HepG2 (cell line): Measurements from ENCODE around the gene FARSB. TPM values are rescaled to one million over a fixed set of nuclear protein-coding genes. Genes with fewer than 3 reads are reported as not detected.

Experiments
- IRF2 ChIP-seq: IDR thresholded peaks from 2 replicates; pipeline ENCODE4 v1.6.1; 2018; ENCODE audit warnings: missing genetic modification reagents, missing compliant biosample characterization
- IRX3 ChIP-seq: sonication (generic); formaldehyde crosslinking; IDR thresholded peaks from 2 replicates; pipeline ENCODE4 v1.8.1; 2023; ENCODE audit warnings: mild to moderate bottlenecking, low read depth, missing genetic modification reagents, borderline replicate concordance
- KAT8 ChIP-seq: IDR thresholded peaks from 2 replicates; pipeline ENCODE4 v1.6.1; 2016; ENCODE audit warnings: missing genetic modification reagents, missing compliant biosample characterization
- MAF1 ChIP-seq: sonication (generic); formaldehyde crosslinking; IDR thresholded peaks from 2 replicates; pipeline ENCODE4 v1.5.0; 2020; ENCODE audit warnings: missing genetic modification reagents, borderline replicate concordance
- MXI1 ChIP-seq: IDR thresholded peaks from 3 replicates; pipeline ENCODE4 v1.6.1; 2012; ENCODE audit warnings: low read depth, low read length, inconsistent platforms, borderline replicate concordance
- POLR2A ChIP-seq, 2 experiments: IDR thresholded peaks; 2 replicates each; pipeline ENCODE4 v1.6.1; 2011; ENCODE audit warnings: low read depth in 2 of 2, low read length in 2 of 2, mild to moderate bottlenecking in 1 of 2, moderate library complexity in 1 of 2; ENCODE audit not compliant: insufficient read depth in 1 of 2
- RFX1 ChIP-seq: fragments of 450-650 bp; IDR thresholded peaks from 2 replicates; pipeline ENCODE4 v1.6.1; 2017
- RFXAP ChIP-seq: sonication (generic); formaldehyde crosslinking; IDR thresholded peaks from 2 replicates; pipeline ENCODE4 v1.4.0; 2020; ENCODE audit warnings: missing genetic modification reagents, borderline replicate concordance
- TCF7L2 ChIP-seq: IDR thresholded peaks from 2 replicates; pipeline ENCODE4 v1.6.1; 2011; ENCODE audit warnings: mild to moderate bottlenecking, low read depth, low read length, moderate library complexity
- ZFP62 ChIP-seq: sonication (generic); formaldehyde crosslinking; IDR thresholded peaks from 2 replicates; pipeline ENCODE4 v1.4.0; 2020; ENCODE audit warnings: missing genetic modification reagents
- ZNF317 ChIP-seq: sonication (generic); formaldehyde crosslinking; IDR thresholded peaks from 2 replicates; pipeline ENCODE4 v1.5.0; 2020; ENCODE audit warnings: mild to moderate bottlenecking, missing genetic modification reagents
- ZNF34 ChIP-seq: sonication (generic); formaldehyde crosslinking; IDR thresholded peaks from 2 replicates; pipeline ENCODE4 v1.4.0; 2020; ENCODE audit warnings: mild to moderate bottlenecking, missing genetic modification reagents, borderline replicate concordance
- ZNF350 ChIP-seq: sonication (generic); formaldehyde crosslinking; IDR thresholded peaks from 2 replicates; pipeline ENCODE4 v1.4.0; 2020; ENCODE audit warnings: mild to moderate bottlenecking, low read depth, missing genetic modification reagents, borderline replicate concordance
- ZNF431 ChIP-seq: sonication (generic); formaldehyde crosslinking; IDR thresholded peaks from 2 replicates; pipeline ENCODE4 v1.9.0; 2022; ENCODE audit warnings: missing genetic modification reagents, low read depth, mild to moderate bottlenecking, borderline replicate concordance
- ZNF607 ChIP-seq: sonication (generic); formaldehyde crosslinking; IDR thresholded peaks from 2 replicates; pipeline ENCODE4 v1.5.1; 2020; ENCODE audit warnings: missing genetic modification reagents, mild to moderate bottlenecking, borderline replicate concordance
- ZNF644 ChIP-seq: IDR thresholded peaks from 2 replicates; pipeline ENCODE4 v1.6.1; 2016; ENCODE audit warnings: low read depth
- ZNF720 ChIP-seq: sonication (generic); formaldehyde crosslinking; IDR thresholded peaks from 2 replicates; pipeline ENCODE4 v1.4.0; 2020; ENCODE audit warnings: missing genetic modification reagents
- polyA plus RNA-seq, 8 experiments: library from polyadenylated mRNA; depleted of rRNA in 3 of 8; stranded (reverse) in 7 of 8; unstranded in 1 of 8; fragments of >200 nt; fragmentation: Illumina TruSeq in 4 of 8; extraction: Trizol in 4 of 8; gene quantifications; 2 replicates each; pipeline versions ENCODE4 v1.2.1 to v1.2.3, GENCODE V29; 2011 to 2016; ENCODE audit warnings: low read depth in 4 of 8, missing spikeins in 1 of 8, mixed read lengths in 1 of 8; ENCODE audit not compliant: insufficient read depth in 1 of 8
- total RNA-seq, 5 experiments: library from RNA; depleted of rRNA; stranded (reverse); fragments of >200 nt; fragmentation: Illumina TruSeq; extraction: Trizol; gene quantifications; 2 replicates each; pipeline ENCODE4 v1.2.3, GENCODE V29; 2016; ENCODE audit warnings: low read depth in 1 of 5
- TF ChIP-seq, protein P1 (sequence below): sonication (generic); formaldehyde crosslinking; IDR thresholded peaks from 2 replicates; pipeline ENCODE4 v1.5.0; 2020; ENCODE audit warnings: mild to moderate bottlenecking, missing genetic modification reagents
- TF ChIP-seq, protein P2 (sequence below), 2 experiments: IDR thresholded peaks; 2 replicates each; pipeline ENCODE4 v1.6.1; 2011 to 2012; ENCODE audit warnings: low read length in 2 of 2, borderline replicate concordance in 1 of 2, low read depth in 1 of 2, mild to moderate bottlenecking in 1 of 2, moderate library complexity in 1 of 2
- TF ChIP-seq, protein P3 (sequence below): sonication (generic); formaldehyde crosslinking; IDR thresholded peaks from 2 replicates; pipeline ENCODE4 v1.9.0; 2022; ENCODE audit warnings: missing genetic modification reagents, mild to moderate bottlenecking, borderline replicate concordance
- TF ChIP-seq, protein P4 (sequence below): sonication (generic); formaldehyde crosslinking; IDR thresholded peaks from 2 replicates; pipeline ENCODE4 v1.4.0; 2020; ENCODE audit warnings: missing genetic modification reagents

Gene FARSB
- total and polyA plus RNA-seq, 2 of the 13 experiments (the other 11 are each of a cell fraction or from before 2014, with no cell fraction given), result 23.3 to 45.9 TPM

DNA sequence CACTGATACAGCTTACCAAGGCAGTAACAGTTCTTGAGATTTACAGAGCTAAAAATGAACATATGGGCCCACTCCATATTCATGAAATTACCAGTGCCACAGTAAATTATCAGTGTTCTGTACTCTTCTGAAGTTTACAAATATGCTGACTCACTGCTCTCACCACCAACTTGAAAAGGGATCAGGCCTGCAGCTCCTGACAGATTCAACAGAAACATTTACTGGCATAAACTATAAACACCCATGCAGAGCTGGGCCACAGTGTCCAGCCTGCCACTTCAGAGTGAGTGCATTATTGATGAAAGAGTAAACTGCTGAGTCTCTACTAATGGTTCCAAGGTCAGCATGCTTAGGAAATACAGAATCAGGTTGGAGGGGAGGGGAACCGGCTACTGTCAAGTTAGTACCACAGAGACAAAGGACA is 83.1 kb downstream of the FARSB start (continued):
- TF ChIP-seq RFXAP (CRISPR knock-in tag) (no peak), KAT8 (CRISPR knock-in tag) (no peak), POLR2A (IDR thresholded peaks at IDR 0.05; ENCODE audit: insufficient read depth in 1 of 2, low read depth in 2 of 2, low read length in 2 of 2) (no peak), ZNF34 (CRISPR knock-in tag) (no peak), ZNF350 (CRISPR knock-in tag) (no peak), MAF1 (CRISPR knock-in tag) (no peak), ZNF607 (CRISPR knock-in tag) (no peak), ZNF317 (CRISPR knock-in tag) (peak; percentile 85), ZFP62 (no peak), ZNF644 (no peak), ZNF431 (peak; percentile 46; the same call in 1 of the 2 replicates), ZNF720 (CRISPR knock-in tag) (no peak), MXI1 (peak; percentile 50; the same call in 1 of the 3 replicates), RFX1 (no peak), IRF2 (CRISPR knock-in tag) (no peak), IRX3 (CRISPR knock-in tag) (no peak), TCF7L2 (no peak)
- TF ChIP-seq, protein P1, sequence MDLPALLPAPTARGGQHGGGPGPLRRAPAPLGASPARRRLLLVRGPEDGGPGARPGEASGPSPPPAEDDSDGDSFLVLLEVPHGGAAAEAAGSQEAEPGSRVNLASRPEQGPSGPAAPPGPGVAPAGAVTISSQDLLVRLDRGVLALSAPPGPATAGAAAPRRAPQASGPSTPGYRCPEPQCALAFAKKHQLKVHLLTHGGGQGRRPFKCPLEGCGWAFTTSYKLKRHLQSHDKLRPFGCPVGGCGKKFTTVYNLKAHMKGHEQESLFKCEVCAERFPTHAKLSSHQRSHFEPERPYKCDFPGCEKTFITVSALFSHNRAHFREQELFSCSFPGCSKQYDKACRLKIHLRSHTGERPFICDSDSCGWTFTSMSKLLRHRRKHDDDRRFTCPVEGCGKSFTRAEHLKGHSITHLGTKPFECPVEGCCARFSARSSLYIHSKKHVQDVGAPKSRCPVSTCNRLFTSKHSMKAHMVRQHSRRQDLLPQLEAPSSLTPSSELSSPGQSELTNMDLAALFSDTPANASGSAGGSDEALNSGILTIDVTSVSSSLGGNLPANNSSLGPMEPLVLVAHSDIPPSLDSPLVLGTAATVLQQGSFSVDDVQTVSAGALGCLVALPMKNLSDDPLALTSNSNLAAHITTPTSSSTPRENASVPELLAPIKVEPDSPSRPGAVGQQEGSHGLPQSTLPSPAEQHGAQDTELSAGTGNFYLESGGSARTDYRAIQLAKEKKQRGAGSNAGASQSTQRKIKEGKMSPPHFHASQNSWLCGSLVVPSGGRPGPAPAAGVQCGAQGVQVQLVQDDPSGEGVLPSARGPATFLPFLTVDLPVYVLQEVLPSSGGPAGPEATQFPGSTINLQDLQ, result no peak
- TF ChIP-seq, protein P2, sequence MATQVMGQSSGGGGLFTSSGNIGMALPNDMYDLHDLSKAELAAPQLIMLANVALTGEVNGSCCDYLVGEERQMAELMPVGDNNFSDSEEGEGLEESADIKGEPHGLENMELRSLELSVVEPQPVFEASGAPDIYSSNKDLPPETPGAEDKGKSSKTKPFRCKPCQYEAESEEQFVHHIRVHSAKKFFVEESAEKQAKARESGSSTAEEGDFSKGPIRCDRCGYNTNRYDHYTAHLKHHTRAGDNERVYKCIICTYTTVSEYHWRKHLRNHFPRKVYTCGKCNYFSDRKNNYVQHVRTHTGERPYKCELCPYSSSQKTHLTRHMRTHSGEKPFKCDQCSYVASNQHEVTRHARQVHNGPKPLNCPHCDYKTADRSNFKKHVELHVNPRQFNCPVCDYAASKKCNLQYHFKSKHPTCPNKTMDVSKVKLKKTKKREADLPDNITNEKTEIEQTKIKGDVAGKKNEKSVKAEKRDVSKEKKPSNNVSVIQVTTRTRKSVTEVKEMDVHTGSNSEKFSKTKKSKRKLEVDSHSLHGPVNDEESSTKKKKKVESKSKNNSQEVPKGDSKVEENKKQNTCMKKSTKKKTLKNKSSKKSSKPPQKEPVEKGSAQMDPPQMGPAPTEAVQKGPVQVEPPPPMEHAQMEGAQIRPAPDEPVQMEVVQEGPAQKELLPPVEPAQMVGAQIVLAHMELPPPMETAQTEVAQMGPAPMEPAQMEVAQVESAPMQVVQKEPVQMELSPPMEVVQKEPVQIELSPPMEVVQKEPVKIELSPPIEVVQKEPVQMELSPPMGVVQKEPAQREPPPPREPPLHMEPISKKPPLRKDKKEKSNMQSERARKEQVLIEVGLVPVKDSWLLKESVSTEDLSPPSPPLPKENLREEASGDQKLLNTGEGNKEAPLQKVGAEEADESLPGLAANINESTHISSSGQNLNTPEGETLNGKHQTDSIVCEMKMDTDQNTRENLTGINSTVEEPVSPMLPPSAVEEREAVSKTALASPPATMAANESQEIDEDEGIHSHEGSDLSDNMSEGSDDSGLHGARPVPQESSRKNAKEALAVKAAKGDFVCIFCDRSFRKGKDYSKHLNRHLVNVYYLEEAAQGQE (IDR thresholded peaks at IDR 0.05; ENCODE audit: borderline replicate concordance in 1 of 2, low read depth in 1 of 2, low read length in 2 of 2), result no peak
- TF ChIP-seq, protein P3, sequence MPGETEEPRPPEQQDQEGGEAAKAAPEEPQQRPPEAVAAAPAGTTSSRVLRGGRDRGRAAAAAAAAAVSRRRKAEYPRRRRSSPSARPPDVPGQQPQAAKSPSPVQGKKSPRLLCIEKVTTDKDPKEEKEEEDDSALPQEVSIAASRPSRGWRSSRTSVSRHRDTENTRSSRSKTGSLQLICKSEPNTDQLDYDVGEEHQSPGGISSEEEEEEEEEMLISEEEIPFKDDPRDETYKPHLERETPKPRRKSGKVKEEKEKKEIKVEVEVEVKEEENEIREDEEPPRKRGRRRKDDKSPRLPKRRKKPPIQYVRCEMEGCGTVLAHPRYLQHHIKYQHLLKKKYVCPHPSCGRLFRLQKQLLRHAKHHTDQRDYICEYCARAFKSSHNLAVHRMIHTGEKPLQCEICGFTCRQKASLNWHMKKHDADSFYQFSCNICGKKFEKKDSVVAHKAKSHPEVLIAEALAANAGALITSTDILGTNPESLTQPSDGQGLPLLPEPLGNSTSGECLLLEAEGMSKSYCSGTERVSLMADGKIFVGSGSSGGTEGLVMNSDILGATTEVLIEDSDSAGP, result no peak
- TF ChIP-seq, protein P4, sequence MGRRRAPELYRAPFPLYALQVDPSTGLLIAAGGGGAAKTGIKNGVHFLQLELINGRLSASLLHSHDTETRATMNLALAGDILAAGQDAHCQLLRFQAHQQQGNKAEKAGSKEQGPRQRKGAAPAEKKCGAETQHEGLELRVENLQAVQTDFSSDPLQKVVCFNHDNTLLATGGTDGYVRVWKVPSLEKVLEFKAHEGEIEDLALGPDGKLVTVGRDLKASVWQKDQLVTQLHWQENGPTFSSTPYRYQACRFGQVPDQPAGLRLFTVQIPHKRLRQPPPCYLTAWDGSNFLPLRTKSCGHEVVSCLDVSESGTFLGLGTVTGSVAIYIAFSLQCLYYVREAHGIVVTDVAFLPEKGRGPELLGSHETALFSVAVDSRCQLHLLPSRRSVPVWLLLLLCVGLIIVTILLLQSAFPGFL (CRISPR knock-in tag), result no peak
